ENCODE data around the gene NPW.

The NPW gene

DNA sequence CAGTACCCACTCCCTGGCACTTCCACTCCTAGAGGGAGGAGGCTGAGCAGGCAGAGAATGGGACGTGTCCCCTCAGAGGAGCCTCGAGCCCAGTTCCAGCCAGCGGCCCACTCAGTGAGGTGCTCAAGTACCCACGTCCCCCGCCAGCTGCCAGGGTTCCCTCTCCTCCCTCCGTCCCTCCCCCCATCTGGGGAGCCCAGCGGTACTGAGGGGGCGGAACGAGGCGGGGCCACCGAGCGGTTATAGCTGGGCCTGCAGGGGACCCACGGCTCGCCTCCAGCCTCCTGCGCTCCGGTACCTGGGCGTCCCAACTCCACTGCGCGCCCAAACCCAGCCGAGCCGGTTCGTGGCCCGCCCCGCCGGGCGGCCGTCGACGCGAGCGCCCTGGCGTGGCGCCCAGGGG is at the start of gene NPW:
NPW (plus strand) TSS at position 268 of the 403 bp plus-strand sequence.
- no peak for DNase-seq (ENCODE audit: low read depth in 2 of 3, low spot score in 2 of 3)

DNA sequence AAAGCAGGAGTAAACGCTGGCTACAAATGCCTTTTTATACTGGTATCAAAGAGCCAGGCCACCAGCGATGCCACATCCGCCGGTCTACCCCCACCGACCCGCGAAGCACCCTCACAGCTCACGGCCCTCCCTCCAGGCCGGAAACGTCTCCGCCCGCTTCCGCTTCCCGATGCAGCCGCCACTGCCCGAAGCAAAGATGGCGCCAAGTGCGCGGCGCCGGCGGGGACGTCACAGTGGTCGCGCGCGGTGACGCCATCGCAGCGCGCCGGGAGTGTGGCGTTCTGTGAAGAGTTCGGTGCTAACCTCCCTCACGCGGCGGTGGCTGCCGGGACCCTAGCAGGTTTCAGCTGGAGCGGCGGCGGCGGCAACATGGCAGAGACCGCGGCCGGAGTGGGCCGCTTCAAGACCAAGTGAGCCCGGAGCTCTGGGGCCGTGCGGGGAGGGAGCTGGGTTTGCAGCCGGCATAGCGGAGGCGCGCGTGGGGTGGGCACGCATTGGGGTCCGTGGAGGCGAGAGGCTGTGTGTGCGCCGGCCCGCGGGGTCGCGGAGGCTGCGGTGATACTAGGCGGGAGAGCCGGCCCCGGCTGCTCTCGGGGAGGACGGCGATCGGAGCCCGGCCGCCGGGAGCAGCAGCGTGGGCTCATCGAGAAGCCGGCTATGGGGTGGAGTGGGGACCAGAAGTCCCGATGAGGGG is 47.6 kb upstream of the NPW start, which contains the start of gene TBL3:
TBL3 (plus strand) TSS at position 258 of the 694 bp plus-strand sequence; CDS start at position 370, 112 bp downstream.
- DNase-seq (ENCODE audit: low read depth in 2 of 3, low spot score in 2 of 3), result peak; percentile 96 to 98 (median 97)

DNA sequence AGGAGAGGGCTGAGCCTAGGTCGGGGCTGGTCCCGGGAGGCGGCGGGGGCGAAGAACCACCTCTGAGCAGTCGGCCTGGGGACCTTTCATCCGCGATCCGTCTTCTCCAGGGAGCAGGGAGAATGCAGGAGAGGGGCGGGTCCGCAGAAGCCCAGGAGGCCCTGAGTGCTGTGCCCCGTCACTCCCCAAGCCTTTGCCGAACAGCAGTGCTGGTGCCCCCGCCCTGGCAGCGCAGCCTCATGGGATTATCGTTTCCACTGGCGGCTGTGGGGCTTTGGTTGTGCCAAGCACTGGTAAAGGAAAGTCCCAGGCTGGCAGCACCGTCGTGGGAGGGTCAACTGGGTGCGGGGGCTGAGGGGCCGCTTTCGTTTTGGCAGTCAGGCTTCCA is 47.1 kb upstream of the NPW start:
- no peak for DNase-seq (ENCODE audit: low read depth in 2 of 3, low spot score in 2 of 3)

DNA sequence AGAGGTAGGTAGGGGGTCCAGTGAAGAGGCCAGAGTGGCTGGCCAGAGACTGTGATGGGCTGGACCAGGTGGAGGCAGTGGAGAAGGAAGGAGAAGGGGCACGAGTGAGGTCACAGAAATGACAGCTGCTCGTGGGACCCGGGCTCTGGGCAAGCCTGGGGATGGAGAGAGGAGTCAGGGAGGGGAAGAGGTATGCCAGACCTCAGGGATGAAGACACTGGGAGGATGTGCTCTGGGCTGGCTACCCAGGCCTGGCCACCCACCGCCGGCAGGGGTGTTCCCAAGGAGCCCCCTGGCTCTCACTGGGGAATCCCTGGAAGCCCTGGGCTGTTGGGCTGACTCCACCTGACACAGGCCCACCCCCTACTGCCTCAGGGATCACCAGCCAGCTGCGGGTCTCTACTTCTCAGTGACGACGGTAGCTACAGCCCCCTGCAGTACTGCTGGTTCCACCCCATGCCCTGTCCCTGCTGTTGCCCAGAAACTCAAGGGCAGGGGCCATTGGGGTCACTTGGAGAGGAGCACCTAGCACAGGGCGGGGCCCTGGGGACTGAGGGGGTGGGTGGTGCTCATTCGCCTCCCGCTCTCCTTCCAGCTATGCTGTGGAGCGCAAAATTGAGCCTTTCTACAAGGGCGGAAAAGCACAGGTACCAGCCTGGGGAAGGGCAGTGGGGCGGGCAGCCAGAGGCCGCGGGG is 46.0 kb upstream of the NPW start:
- no peak for DNase-seq (ENCODE audit: low read depth in 2 of 3, low spot score in 2 of 3)

DNA sequence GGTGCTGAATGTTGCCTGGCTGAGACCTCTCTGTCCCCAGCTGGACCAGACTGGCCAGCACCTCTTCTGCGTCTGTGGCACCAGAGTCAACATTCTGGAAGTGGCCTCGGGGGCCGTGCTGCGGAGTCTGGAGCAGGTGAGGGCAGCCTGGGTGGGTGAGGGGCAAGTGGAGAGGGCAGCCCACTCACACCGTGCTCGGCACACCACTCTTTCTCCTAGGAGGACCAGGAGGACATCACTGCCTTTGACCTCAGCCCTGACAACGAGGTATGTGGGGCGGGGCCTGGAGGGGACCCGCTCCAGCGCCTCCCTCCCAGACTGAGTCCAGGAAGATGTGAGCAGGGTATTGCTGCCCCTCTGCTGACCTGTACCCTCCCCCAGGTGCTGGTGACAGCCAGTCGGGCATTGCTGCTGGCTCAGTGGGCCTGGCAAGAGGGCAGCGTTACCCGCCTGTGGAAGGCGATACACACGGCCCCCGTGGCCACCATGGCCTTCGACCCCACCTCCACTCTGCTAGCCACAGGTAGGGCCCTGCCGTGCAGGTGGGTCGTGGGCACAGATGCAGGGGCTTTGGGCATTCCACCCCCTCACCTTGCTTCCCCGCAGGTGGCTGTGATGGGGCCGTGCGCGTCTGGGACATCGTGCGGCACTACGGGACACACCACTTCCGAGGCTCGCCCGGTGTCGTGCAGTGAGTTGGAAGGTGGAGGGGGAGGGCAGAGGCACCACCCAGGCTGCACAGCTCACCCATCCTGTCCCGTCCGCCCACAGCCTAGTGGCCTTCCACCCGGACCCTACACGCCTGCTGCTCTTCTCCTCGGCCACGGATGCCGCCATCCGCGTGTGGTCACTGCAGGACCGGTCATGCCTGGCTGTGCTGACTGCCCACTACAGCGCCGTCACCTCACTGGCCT is 45.2 kb upstream of the NPW start:
- no peak for DNase-seq (ENCODE audit: low read depth in 2 of 3, low spot score in 2 of 3)

DNA sequence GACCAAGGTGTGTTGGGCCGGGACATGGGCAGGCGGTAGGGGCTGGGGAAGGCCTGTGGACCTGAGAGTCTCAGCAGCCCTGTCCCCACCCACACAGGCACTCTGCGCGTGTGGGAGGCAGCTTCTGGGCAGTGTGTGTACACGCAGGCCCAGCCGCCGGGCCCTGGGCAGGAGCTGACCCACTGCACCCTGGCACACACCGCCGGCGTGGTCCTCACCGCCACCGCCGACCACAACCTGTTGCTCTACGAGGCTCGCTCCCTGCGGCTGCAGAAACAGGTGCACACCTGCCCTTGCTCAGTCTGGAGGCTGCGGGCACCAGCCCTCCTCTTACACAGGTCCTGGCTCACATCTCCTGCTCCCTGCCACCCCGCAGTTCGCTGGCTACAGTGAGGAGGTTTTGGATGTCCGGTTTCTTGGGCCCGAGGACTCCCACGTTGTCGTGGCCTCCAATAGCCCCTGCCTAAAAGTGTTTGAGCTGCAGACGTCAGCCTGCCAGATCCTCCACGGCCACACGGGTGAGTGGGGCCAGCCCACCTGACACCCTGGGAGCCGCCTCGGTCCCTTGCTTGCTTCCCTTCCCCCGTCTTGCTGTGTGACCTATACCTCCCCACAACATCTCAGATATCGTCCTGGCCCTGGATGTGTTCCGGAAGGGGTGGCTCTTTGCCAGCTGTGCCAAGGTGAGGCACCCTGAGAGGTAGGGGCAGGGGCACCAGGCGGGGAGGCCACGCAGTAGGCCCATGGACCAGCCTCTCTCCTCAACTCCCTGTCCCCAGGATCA is 44.0 kb upstream of the NPW start:
- no peak for DNase-seq (ENCODE audit: low read depth in 2 of 3, low spot score in 2 of 3)

GRCh38 chr16:1976216-1976520 is 43.4 kb upstream of the NPW start:
- DNase-seq (ENCODE audit: low read depth in 2 of 3, low spot score in 2 of 3), result no peak

- no peak for DNase-seq (ENCODE audit: low read depth in 2 of 3, low spot score in 2 of 3)
Observed at GRCh38 chr16:1976951-1977874, 42.4 kb upstream of the NPW start.

DNA sequence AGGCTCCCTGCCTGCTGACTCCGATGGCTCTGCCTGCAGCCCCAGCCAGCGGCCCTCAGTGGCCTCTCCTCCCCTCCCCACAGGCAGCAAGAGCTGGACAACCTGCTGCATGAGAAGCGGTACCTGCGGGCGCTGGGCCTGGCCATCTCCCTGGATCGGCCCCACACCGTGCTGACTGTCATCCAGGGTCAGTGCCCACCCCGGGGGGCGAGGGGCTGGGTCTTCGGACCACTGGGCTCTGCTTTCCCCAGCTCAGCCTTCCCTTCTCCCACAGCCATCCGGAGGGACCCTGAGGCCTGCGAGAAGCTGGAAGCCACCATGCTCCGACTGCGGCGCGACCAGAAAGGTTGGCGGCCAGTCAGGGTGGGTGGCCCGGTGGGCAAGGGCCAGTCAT is 41.7 kb upstream of the NPW start:
- DNase-seq (ENCODE audit: low read depth in 2 of 3, low spot score in 2 of 3), result no peak

- DNase-seq (ENCODE audit: low read depth in 2 of 3, low spot score in 2 of 3), result no peak
Observed at GRCh38 chr16:1978476-1979120, 41.0 kb upstream of the NPW start.

GRCh38 chr16:1979271-1980029 is 40.1 kb upstream of the NPW start:
- no peak for DNase-seq (ENCODE audit: low read depth in 2 of 3, low spot score in 2 of 3)

DNA sequence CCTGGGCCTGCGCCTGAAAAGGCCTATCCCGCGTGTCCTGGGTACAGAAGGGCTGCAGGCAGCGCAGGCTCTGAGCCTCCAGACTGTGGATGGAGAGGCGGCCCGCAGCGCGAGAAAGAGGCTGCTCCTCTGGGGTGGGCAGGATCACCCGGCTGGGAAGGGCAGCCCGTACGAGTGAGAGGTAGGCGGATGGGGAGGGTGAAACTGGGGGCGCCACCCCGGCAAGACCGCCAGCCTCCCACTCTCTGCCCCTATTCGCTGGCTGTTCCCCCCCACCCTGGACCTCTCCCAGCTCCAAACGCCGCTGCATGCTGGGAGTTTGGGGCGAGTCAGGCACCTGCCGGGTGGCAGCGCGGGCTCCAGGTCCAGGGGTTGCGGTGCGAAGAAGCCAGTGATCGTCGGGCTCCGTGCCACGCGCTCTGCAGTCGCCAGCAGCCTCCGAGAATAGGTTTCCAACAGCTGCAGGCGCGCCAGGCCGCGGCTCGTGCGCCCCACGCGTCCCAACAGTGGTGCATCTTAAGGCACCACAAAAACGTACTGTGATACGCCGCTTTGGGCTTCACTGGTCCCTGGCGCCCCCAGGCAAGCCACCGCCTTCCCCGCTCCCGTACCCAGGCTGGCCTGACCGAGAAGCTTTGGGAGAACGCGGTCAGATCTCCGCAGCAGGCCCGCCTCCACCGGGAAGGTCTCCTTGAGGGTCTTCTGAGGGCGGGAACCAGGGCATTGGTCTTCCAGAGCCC is 39.4 kb upstream of the NPW start:
- DNase-seq (ENCODE audit: low read depth in 2 of 3, low spot score in 2 of 3), result no peak

- no peak for DNase-seq (ENCODE audit: low read depth in 2 of 3, low spot score in 2 of 3)
Observed at GRCh38 chr16:1980770-1981087, 38.9 kb upstream of the NPW start.

DNA sequence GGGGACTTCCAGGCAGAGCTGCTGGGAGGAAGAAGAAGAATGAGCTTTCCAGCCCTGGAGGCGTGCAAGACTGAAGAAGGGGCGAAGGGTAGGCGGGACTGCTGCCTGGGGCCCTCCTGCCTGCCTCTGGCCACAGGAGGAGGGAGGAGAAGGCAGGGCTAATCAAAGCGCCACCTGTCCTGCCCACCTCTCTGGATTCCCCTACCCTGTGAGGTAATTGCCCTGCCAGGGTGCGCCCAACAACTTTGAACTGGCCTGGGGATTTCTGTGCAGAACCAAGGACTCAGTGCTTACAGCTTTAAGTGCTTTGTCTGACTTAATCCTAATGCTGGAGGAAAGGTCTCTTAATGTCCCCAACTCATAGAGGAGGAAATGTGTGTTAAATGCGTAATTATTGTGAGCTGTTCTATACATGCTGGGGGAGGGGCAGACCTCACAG is 38.2 kb upstream of the NPW start, which contains the start of gene NOXO1:
NOXO1 (minus strand) TSS at position 72 of the 439 bp plus-strand sequence. CDS start 290 bp downstream, outside the sequence.
- DNase-seq (ENCODE audit: low read depth in 2 of 3, low spot score in 2 of 3), result no peak

DNA sequence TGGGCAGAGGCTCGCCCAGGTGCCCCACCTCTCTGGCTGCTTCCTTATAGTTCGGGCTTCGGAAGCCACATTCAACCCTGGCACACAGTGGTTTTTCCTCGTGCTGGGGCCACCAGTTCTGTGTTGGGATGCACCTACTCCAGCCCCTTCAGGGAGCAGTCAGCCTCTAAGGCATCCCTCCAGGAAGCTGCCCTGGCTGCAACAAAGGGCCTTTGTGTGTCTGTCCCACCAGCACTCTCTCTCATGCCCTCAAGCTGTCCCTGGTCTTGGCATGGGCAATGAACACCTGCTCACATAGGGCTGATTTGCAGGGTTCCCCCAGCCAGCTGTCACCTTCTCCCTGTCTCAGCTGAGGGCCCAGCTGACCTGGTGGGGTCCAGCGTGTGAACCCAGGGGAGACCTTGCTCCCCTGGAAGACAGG is 37.6 kb upstream of the NPW start:
- no peak for DNase-seq (ENCODE audit: low read depth in 2 of 3, low spot score in 2 of 3)

DNA sequence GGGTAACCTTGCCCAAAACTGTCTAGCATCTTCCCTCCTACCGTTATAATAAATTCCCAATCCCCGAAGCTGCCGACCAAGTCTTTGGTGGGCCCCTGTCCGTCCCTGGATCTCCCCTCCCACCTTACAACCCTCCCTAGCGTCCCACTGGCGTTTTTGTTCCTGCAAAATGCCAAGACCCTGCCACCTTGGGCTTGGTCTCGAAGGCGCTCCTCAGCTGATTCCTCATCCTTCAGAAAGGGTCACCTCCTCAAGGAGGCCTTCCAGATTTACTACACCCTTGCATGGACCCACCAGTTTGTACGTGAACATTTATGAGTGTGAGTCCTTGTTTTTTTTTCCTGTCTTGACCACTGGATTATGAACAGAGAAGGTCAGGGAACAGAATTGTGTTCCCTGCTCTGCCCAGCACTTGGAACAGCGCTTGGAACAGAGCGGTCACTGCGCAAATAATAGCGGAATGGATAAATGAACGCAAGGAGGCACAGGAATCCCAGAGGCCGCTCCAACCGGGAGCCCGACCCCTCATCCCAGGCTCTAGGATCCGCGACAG is 36.5 kb upstream of the NPW start:
- DNase-seq (ENCODE audit: low read depth in 2 of 3, low spot score in 2 of 3), result no peak

DNA sequence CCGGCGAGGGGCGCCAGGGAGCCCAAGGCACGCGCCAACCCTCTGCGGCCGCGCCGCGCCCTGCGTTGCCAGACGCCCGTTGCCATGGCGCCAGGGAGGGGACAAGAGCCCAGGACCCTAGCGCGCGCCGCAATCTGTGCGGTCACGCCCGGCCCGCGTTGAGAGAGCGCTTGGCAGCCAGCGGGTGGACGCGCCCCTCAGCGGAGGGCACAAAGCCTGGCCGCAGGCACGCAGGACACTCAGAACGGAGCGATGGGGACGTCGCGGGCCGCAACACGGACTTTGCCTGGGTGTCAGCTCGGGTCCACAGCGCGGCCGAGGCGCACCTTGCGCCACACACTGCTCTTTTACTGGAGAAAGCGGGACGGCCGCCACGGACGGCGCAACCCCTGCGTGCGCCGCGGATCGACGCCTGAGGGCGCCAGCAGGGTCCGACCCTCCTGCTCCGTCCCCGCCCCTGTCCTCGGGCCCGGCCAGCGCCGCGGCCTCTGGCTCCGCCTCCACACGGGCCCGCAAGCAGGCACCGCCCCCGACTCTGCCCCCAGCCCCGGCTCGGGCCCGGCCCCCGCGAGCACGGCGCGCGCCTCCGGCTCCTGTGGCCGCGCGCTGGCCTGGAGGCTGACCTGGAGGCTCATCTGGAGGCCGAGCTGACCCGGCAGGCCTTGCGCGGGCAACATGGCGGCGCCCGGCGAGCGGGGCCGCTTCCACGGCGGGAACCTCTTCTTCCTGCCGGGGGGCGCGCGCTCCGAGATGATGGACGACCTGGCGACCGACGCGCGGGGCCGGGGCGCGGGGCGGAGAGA is 35.8 kb upstream of the NPW start, which contains the start of gene GFER:
GFER (plus strand) TSS at position 650 of the 803 bp plus-strand sequence; CDS start at position 676, 26 bp downstream.
- peak in 1 of 3 experiments; percentile 72 for DNase-seq (ENCODE audit: low read depth in 2 of 3, low spot score in 2 of 3)

All from activated CD8-positive, alpha-beta memory T cell treated with anti-CD3 and anti-CD28 coated beads for 48 hours (primary cell).